Germinal center (tissue), 1 donor: ENCODE measurements around the gene TRIOBP.
"Not testable (repeated sequence)": the region's sequence is repeated elsewhere in the genome, so short reads cannot be mapped to it uniquely, and the experiment has no call there.

Experiments used
- DNase-seq: peaks from one replicate; pipeline ENCODE4 v3.0.0; 2012; ENCODE audit warnings: mixed read lengths, low spot score

The TRIOBP gene

DNA sequence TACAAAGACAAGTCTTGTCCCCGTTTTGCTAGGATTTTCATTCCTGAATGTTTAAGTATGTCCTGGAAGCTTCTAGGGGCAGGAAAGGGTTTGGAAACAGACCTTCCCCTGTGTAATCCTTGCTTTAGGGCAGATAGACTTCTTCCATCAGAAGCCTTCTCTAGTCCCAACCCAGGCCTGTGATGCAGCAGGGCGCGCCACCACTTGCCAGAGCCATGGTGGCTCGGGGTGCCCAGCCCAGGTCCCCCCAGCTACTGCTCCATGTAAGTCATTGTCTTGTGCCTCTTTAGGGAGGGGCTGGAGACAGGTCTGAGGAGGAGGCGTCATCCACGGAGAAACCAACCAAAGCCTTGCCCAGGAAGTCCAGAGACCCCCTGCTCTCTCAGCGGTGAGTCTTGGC, 6.4 kb upstream of the TRIOBP start:
- no peak for DNase-seq

DNA sequence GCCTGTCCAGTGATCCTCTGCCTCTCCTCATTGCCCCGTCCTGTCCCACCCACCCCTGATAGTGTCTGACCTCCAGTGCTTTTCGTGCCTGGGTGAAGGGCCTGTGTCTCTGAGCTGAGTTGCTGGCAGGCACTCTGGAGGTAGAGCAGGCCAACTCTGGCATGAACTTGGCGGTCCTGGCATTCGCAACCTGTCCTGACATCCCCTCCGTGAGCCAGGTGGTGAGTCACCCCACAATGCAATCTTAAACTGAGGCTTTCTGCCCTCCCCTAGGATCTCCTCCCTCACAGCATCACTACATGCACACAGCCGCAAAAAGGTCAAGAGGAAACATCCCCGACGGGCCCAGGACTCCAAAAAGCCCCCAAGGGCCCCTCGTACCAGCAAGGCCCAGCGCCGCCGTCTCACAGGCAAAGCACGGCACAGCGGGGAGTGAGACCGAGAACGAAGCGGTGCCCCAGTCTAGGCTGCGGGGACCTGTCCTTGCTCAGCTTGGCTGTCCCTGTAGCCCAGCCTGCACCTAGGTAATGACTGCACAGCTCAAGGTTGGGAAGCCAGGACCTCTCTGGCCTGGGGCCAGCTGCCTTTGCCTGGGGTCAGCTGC, 5.8 kb upstream of the TRIOBP start:
- no peak for DNase-seq

DNA sequence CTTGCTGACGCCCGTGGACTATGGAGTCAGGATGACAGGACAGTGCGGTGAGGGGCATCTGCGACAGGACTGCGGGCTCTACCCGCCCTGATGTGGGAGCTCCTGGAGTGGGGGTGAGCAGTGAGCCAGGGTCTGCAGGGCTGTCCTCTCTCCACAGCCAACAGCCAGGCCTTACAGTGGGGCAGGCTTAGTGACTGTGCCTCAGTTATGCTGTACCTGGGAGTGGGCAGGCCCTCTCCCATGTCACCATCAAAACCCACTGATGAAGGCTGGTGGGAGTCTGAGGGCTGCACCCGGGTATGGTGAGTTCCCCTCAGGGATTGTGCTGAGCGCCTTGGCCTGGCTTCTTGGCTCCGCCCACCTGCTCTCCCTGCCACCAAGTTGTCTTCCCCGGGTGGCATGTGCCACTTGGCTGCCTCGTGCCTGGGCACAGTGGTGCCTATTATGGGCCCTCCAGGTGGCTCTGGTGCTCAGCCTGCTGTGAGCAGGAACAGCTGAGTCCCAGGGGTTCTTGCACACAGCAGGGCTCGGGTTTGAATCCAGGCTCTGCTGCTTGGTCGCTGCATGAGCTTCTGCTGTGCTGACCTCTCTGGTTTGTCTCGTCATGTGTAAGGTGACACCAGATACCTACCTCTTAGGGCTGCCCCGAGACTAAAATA, 4.1 kb upstream of the TRIOBP start:
- no peak for DNase-seq

DNA sequence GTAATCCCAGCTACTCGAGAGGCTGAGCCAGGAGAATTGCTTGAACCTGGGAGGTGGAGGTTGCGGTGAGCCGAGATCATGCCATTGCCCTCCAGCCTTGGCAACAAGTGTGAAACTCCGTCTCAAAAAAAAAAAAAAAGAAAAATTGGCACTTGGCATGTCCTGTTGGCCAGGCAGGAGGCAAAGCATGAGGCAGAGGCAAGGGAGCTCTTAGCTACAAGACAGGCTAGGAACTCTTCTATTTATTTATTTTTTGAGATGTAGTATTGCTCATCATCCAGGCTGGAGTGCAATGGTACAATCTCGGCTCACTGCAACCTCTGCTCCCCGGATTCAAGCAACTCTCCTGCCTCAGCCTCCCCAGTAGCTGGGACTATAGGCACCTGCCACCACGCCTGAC, 2.7 kb upstream of the TRIOBP start:
- DNase-seq: not testable (repeated sequence)

DNA sequence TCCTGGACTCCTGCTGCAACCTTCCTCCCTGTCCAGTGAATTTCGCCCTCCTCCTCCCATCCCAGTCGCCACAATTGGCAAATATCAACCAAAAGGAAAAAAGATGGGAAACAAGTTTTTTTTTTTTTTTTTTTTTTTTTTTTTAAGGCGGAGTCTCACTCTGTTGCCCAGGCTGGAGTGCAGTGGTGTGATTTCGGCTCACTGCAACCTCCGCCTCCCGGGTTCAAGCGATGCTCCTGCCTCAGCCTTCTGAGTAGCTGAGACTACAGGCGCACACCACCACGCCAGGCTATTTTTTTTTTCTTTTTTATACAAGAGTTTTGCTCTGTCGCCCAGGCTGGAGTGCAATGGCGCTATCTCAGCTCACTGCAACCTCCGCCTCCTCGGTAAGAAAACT, 590 bp upstream of the TRIOBP start:
- not testable (repeated sequence) for DNase-seq

DNA sequence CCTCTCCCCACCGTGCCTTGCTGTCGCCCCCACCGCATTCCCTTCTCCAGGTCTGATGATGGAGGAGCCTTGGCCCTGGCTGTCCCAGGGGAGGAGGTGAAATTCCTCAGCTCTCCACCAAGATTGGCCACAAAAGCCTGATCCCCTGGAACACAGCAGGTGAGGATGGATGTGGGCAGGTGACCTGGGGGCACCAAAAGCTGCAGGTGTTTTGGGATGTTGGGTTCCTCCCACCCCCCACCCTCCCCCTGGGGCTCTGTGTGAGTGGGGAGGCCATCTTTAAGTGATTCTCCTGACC, 639 bp downstream of the TRIOBP start:
- no peak for DNase-seq

DNA sequence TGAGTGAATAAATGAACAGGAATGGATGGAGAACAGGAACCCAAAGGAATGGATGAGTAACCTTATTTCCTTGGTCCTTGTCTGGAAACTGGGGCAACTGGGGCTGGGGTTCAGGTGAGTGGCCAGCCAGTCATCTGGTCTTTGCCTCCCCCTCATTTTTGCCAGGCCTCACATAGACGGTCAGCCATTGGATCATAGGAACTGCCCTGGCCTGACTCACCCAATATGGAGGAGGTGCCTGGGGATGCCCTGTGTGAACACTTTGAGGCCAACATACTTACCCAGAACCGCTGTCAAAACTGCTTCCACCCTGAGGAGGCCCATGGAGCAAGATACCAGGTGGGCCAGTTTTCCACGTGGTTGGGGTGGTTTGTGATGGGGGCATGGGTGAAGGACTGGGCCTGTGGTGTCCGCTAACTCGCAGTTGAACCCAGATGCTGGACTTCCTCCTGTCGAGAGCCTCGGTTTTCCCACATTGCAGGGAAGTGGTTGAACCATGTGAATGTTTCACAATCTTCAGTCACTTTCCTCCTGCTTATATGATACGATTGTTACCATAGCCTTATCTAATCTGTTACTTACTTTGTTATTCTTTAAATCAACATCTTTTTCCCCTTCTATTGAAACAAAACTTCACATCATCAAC, 4.4 kb downstream of the TRIOBP start:
- no peak for DNase-seq

DNA sequence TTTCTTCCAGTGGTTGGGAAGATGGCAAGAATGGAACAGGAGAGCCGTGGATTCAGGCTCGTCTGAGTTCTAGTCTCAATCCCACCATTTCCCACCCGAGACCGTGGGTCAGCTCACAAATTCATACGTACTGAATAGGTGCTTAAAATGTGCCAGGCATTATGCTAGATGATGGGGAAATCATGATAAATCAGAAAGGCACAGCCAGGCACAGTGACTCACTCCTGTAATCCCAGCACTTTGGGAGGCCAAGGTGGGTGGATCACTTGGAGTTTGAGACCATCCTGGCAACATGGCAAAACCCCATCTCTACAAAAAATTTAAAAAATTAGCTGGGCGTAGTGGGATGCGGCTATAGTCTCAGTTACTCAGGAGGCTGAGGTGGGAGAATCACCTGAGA, 7.1 kb downstream of the TRIOBP start:
- no peak for DNase-seq

DNA sequence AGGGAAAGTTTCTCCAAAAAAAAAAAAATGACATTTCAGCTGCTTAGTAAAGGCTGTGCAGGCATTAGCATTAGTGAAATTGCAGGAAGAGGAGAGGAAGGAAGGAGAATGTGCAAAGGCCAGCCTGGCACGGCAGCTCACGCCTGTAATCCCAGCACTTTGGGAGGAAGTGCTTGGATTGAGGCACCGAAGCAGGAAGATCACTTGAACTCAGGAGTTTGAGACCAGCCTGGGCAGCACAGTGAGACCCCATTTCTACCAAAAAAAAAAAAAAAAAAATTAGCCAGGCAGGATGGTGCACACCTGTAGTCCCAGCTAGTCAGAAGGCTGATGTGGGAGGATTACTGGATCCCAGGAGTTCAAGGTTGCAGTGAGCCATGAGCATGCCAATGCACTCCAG, 7.8 kb downstream of the TRIOBP start:
- DNase-seq: no peak

DNA sequence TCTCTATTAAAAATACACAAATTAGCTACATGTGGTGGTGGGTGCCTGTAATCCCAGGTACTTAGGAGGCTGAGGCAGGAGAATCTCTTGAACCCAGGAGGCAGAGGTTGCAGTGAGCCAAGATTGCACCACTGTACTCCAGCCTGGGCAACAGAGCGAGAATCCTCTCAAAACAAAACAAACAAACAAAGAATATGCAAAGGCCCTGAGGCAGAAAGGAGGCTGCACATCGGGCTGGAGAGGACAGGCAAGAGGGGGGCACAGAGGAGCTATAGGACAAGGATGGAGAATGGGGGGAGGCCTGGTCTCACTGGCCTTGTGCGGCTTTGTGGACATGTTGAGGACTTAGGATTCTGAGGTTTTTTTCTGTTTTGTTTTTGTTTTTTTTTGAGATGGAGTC, 8.4 kb downstream of the TRIOBP start:
- DNase-seq: no peak

DNA sequence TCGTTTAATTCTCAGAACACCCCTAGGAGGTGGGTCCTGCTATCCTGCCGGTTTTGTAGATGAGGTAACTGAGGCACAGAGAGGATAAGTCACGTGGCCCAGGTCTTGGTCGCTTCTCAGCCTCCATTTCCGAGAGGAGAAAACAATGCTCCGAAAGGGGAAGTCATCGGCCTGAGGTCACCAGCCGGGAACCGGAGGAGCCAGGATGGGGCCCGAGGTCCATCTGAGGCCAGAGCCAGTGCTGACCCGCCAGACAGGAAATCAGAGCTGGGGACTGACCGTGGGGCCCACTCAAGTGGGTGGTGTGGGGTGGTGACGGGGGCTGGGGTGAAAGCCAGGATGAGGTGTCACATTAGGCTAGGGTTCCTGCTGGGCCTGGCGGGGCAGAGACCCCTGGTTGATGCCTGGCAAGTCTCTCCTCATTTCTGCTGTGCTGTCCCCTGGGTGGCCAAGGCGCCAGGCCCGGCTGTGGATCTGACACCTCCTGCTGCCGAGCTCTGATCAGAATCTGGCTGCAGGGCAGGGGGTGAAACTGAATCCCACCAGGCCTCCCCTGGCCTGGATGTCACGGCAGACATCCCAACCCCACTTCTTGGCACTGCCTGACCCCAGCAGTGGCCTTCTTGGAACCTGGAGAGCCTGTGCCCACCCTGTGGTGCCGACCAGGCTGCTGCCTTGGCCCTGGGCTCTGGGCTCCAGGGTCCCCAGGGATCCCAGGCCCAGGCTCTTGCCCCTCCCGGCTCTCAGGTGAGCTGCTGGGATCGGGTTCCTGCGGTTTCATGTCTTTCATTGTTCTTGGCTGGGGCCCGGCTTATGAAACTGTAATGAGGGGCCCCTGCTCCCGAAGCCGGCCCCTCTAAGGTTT, 12.0 kb downstream of the TRIOBP start:
- DNase-seq: no peak

DNA sequence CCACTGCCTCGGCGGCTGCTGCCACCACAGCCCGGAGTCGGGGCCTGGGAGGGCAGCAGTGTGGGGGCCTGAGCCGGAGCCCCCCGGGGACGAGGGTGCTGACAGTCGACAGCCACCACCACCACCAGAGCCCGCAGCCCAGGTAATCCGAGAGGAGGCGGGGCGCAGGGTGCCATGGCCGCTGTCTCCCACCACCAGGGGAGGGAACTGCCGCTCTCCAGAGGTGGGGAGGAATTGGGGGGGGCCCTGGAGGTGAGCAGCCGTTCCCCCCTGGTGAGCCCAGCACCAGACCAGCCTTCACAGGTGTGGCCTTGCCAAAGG, 12.6 kb downstream of the TRIOBP start:
- DNase-seq: no peak

DNA sequence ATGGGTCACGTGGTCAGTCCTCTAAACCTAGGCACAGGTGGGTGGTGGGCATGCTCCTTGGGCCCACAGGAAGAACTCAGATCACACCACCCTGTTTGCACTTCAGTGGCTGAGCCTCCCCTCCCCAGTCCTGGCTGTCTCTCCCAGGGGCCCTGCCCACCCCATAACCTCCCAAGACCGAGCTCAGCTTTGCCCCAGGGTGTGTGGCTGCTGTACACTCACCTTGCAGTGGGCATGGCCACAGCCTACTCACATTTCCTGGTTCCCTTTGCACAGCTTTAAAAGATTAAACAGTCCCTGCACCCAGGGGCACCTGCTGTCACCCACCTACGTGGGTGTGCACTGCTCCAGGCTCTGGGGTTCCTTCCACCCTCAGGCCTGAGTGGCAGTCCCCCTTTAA, 13.8 kb downstream of the TRIOBP start:
- DNase-seq: no peak

DNA sequence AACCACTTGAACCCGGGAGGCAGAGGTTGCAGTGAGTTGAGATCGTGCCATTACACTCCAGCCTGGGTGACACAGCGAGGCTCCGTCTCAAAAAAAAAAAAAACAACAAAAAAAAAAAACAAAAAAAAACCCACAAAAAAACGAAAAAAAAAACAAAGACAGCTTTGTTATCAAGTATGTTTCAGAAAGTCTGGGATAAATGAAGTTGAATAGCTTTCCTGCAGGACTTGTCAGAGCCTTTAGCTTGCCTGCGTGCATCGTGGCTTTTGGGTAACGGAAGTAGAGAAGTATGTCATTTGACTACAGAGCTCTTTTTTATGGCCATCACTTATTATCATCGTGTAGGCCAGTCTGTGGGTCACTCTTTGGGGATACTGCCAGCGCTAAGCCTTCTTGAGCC, 14.6 kb downstream of the TRIOBP start:
- no peak for DNase-seq

DNA sequence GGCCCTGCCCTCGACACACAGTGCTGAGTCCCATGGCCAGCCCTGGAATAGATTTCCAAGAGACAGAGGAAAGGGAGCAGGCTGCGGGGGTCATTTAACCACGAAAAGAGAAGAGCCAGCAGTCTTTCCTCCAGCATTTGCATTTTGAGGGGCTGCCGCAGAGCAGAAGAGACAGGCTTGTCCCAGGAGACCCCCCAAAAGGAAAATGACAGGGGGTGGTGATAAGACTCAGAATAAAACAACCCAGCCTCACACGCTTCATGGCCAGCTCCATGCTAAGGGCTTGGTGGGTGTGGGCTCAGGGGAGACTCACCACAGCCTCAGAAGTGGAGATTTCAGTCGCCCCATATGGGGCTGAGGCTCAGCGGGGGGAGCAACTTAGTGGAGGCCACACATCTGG, 16.9 kb downstream of the TRIOBP start:
- DNase-seq: peak; percentile 42

DNA sequence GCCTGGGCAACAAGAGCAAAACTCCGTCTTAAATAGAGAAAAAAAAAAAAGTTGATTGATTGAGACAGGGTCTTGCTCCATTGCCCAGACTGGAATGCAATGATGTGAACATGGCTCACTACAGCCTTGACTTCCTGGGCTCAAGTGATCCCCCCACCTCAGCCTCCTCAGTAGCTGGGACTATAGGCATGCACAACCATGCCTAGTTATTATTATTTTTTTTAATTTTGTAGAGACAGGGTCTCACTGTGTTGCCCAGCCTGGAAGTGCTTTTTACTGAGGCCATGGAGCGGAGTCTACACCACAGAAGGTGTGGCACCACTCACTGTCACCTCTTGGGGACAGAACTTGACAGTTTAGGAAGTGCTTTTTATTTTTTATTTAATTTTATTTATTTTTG, 17.8 kb downstream of the TRIOBP start:
- DNase-seq: no peak

DNA sequence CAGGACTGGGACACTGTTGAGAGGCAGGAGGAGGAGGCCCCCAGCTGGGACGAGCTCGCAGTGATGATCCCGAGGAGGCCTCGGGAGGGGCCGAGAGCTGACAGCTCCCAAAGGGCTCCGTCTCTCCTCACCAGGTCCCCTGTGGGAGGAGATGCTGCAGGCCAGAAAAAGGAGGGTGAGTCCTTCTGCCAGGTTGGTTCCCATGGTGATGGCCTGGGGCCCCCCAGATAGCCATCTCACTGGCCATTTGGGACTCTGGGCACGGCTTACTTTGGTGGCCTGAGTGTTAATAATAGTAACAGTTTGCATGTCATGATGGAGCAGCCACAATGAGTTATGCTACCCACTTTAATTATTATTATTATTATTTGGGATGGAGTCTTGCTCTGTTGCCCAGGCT, 18.9 kb downstream of the TRIOBP start:
- no peak for DNase-seq

DNA sequence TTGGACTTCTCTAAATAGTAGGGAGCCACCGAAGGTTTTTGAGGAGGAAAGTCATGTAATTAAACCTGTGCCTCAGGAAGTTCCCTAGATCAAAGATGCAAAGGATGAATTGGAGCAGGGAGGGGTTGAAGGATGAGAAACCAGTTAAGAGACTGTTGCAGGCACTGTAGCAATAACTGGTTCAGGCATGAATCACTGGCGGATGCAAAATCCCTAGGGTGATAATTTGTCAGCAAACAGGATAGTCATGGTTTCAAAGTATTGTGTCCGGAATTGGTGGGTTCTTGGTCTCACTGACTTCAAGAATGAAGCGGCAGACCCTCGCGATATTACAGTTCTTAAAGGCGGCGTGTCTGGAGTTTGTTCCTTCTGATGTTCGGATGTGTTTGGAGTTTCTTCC, 19.9 kb downstream of the TRIOBP start:
- no peak for DNase-seq

DNA sequence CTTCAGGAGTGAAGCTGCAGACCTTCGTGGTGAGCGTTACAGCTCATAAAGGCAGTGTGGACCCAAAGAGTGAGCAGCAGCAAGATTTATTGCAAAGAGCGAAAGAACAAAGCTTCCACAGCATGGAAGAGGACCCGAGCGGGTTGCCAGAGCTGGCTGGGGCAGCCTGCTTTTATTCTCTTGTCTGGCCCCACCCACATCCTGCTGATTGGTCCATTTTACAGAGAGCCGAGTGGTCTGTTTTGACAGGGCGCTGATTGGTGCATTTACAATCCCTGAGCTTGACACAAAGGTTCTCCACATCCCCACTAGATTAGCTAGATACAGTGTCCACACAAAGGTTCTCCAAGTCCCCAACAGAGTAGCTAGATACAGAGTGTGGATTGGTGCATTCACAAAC, 20.4 kb downstream of the TRIOBP start:
- DNase-seq: not testable (repeated sequence)

DNA sequence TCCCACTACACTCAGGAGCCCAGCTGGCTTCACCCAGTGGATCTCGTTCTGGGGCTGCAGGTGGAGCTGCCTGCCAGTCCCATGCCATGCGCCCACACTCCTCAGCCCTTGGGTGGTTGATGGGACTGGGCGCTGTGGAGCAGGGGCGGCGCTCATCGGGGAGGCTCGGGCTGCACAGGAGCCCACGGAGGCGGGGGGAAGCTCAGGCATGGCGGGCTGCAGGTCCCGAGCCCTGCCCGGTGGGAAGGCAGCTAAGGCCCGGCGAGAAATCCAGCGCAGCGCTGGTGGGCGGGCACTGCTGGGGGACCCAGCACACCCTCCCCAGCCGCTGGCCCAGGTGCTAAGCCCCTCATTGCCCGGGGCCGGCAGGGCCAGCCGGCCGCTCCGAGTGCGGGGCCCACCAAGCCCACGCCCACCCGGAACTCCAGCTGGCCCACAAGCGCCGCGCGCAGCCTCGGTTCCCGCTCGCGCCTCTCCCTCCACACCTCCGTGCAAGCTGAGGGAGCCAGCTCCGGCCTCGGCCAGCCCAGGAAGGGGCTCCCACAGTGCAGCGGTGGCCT, 21.0 kb downstream of the TRIOBP start:
- not testable (repeated sequence) for DNase-seq

DNA sequence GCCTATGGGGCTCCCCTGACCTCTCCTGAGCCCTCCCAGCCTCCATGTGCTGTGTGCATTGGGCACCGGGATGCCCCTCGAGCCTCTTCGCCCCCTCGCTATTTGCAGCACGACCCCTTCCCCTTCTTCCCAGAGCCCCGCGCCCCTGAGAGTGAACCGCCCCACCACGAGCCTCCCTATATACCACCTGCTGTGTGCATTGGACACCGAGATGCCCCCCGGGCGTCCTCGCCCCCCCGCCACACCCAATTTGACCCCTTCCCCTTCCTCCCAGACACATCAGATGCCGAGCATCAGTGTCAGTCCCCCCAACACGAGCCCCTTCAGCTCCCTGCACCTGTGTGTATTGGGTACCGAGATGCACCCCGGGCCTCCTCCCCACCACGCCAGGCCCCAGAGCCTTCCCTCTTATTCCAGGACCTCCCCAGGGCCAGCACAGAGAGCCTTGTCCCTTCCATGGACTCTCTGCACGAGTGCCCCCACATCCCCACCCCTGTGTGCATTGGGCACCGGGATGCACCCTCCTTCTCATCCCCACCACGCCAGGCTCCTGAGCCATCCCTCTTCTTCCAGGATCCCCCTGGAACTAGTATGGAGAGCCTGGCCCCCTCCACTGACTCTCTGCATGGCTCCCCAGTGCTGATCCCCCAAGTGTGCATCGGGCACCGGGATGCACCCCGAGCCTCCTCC, 28.8 kb downstream of the TRIOBP start:
- no peak for DNase-seq

DNA sequence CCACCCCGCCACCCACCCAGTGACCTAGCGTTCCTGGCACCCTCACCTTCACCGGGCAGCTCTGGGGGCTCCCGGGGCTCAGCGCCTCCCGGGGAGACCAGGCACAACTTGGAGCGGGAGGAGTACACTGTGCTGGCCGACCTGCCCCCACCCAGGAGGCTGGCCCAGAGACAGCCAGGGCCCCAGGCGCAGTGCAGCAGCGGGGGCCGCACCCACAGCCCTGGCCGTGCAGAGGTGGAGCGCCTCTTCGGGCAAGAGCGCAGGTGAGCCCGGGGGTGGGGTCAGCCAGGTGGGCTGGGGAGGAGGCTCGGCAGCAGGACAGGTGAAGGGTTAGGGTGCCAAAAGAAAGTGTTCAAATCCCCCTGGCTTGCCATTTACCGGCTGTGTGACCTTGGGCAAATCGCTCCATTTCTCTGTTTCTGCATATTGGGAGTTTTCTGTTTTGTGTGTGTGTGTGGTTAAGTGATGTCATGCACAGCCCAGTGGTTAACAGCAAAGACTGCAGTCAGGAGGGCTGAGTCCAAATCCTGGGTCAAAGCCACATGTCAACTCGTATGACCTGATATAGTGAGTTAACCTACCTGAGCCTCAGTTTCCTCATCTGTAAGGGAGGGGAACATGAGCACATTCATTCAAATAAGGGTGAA, 29.5 kb downstream of the TRIOBP start:
- DNase-seq: no peak
